Measurements from ENCODE around the gene BIN1.

BIN1 gene

GRCh38 chr2:127017548-127017947 is 89.4 kb downstream of the BIN1 start:
- DNase-seq = no peak

- no peak for DNase-seq
Measured at GRCh38 chr2:127016329-127016728, 90.6 kb downstream of the BIN1 start.

GRCh38 chr2:127015106-127015910 is 91.6 kb downstream of the BIN1 start:
- DNase-seq = no peak

GRCh38 chr2:127014630-127015029 is 92.3 kb downstream of the BIN1 start:
- peak; percentile 87 for DNase-seq

GRCh38 chr2:127014224-127014623 is 92.7 kb downstream of the BIN1 start:
- DNase-seq = no peak

- no peak for DNase-seq
Measured at GRCh38 chr2:127012868-127013267, 94.1 kb downstream of the BIN1 start.

- peak; percentile 21 for DNase-seq
Measured at GRCh38 chr2:127012215-127012614, 94.7 kb downstream of the BIN1 start.

- DNase-seq = no peak
Measured at GRCh38 chr2:127011796-127012195, 95.2 kb downstream of the BIN1 start.

GRCh38 chr2:127011231-127011661 is 95.7 kb downstream of the BIN1 start:
- no peak for DNase-seq

GRCh38 chr2:127008265-127009015 is 98.5 kb downstream of the BIN1 start:
- no peak for DNase-seq

GRCh38 chr2:127007652-127008051 is 99.3 kb downstream of the BIN1 start:
- DNase-seq = peak; percentile 71

- DNase-seq = no peak
Measured at GRCh38 chr2:127006962-127007361, 100.0 kb downstream of the BIN1 start.

GRCh38 chr2:127004893-127005600 is 101.9 kb downstream of the BIN1 start:
- DNase-seq = no peak

- DNase-seq = no peak
Measured at GRCh38 chr2:127003070-127003800, 103.7 kb downstream of the BIN1 start.

GRCh38 chr2:127001751-127002150 is 105.2 kb downstream of the BIN1 start:
- no peak for DNase-seq

- no peak for DNase-seq
Measured at GRCh38 chr2:127000937-127001336, 106.0 kb downstream of the BIN1 start.

- no peak for DNase-seq
Measured at GRCh38 chr2:127000194-127000593, 106.8 kb downstream of the BIN1 start.

GRCh38 chr2:126999106-126999756 is 107.7 kb downstream of the BIN1 start:
- DNase-seq = no peak

GRCh38 chr2:126998486-126998885 is 108.5 kb downstream of the BIN1 start:
- no peak for DNase-seq
